IMR-90 (cell line): ENCODE results near the gene RSPH3.
"Not testable (repeated sequence)": the region's sequence is repeated elsewhere in the genome, so short reads cannot be mapped to it uniquely, and the experiment has no call there.

Experiments used
- CHD1 ChIP-seq: IDR thresholded peaks from 2 replicates; pipeline ENCODE4 v1.6.1; 2012; ENCODE audit warnings: low read depth, low read length, improper control_type of control experiment
- CTCF ChIP-seq: conservative IDR thresholded peaks from 2 replicates; pipeline ENCODE4 v1.5.1; 2012; ENCODE audit warnings: mild to moderate bottlenecking, low read depth, low read length, improper control_type of control experiment
- ELK1 ChIP-seq: fragments of 150-350 bp; IDR thresholded peaks from 2 replicates; pipeline ENCODE4 v1.6.1; 2016; ENCODE audit warnings: low read depth, mild to moderate bottlenecking, low read length, moderate library complexity, borderline replicate concordance
- MAFK ChIP-seq: IDR thresholded peaks from 2 replicates; pipeline ENCODE4 v1.6.1; 2012; ENCODE audit warnings: low read depth, low read length, improper control_type of control experiment
- MXI1 ChIP-seq: IDR thresholded peaks from 2 replicates; pipeline ENCODE4 v1.6.1; 2012; ENCODE audit warnings: low read depth, mild to moderate bottlenecking, low read length, moderate library complexity, borderline replicate concordance
- POLR2A ChIP-seq: IDR thresholded peaks from 2 replicates; pipeline ENCODE4 v1.6.1; 2012; ENCODE audit warnings: mild to moderate bottlenecking, low read depth, low read length
- RAD21 ChIP-seq: IDR thresholded peaks from 2 replicates; pipeline ENCODE4 v1.6.1; 2012; ENCODE audit warnings: low read length, improper control_type of control experiment
- RFX5 ChIP-seq: IDR thresholded peaks from 2 replicates; pipeline ENCODE4 v1.8.0; 2012; ENCODE audit warnings: low read depth, mild to moderate bottlenecking, low read length, moderate library complexity

GRCh38 chr6:159038318-159038717 is 38.3 kb upstream of the RSPH3 start:
- not testable (repeated sequence) for TF ChIP-seq CTCF, MAFK, POLR2A, RAD21, CHD1, MXI1, RFX5, ELK1
